Amygdala (tissue), 56 donors: ENCODE data around the gene OGDH.

Experiments used
- DNase-seq, 56 donors: peaks; one replicate each; lab custom pipeline; 2025; lab: John Stamatoyannopoulos, UW

Gene OGDH

GRCh38 chr7:44661233-44661632 is 54.8 kb downstream of the OGDH start:
- DNase-seq: no peak

GRCh38 chr7:44664780-44665461 is 58.5 kb downstream of the OGDH start:
- DNase-seq: no peak

GRCh38 chr7:44665531-44666213 is 59.2 kb downstream of the OGDH start:
- no peak for DNase-seq

DNA sequence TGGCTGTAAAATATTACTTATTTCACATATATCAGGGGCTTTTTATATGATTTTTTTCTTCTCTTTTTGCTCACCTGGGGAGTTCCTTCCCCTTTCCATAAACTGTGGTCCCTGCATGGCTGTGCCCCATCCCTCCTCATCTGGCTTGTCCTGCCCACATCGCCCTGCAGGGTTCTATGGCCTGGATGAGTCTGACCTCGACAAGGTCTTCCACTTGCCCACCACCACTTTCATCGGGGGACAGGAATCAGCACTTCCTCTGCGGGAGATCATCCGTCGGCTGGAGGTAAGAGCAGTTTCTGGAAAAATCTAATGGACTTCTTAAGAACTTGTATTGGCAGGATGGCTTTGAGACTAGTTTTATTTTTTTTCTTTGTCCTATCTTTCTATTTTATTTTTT is 60.1 kb downstream of the OGDH start:
- DNase-seq: no peak

DNA sequence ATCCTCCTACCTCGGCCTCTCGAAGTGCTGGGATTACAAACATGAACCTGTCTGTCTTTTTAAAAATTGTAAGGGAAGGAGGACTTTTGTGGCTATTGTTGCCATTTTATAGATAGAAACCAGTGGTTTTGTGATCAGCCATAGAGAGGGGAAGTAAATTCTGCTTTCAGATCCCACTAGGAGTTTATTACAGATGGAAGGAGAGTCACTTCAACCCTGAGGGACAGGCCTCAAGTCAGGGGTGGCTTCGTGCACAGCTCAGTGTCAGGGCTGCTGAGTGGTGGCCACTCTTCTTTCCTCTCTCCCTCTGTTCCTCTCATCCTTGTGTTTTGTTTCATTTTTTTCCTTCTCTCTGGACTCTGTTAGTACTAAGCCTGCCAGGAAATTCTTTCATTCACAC is 60.8 kb downstream of the OGDH start:
- DNase-seq: no peak

GRCh38 chr7:44671069-44671468 is 64.6 kb downstream of the OGDH start:
- no peak for DNase-seq

DNA sequence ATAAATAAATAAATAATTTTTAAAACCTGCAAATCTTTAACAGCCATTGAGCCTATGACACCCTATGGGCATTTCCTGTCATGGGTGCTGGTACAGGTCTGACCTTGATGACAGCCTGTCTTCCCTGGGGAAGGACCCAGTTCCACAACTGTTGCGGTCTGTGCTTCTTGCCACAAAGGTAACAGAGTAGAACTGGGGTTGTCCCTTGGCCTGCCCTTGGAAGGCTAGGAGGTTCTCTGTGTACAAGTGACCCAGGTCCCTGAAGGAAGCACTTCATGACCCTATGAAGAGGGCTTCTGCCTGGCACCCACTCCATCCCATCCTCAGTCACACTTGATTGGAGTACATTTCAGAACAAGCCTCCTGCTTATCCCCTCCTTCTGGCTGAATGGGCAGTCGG is 66.9 kb downstream of the OGDH start:
- no peak for DNase-seq

- DNase-seq: no peak
These were observed 67.3 kb downstream of the OGDH start for GRCh38 chr7:44673771-44674170.

GRCh38 chr7:44674381-44674780 is 68.0 kb downstream of the OGDH start:
- DNase-seq: no peak

DNA sequence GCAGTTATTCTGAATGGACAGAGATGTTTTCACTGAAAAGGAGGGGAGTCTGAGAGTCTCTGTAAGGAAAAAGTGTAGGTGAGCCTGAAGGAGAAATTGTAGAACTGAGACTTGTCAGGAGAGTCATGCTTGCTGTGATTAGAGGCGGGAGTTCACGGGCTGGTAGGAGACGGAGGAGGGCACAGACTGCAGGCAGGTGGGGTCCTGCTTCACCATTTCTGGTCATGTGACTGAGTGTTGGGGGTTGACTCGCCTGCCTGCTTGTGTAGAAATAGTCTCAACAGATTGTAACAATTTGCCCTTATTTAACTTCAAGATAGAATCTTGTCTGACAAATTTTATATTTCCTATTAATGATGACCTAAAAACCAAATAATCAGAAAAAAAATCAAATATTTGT is 70.3 kb downstream of the OGDH start:
- no peak for DNase-seq

GRCh38 chr7:44678101-44678470 is 71.7 kb downstream of the OGDH start:
- no peak for DNase-seq

DNA sequence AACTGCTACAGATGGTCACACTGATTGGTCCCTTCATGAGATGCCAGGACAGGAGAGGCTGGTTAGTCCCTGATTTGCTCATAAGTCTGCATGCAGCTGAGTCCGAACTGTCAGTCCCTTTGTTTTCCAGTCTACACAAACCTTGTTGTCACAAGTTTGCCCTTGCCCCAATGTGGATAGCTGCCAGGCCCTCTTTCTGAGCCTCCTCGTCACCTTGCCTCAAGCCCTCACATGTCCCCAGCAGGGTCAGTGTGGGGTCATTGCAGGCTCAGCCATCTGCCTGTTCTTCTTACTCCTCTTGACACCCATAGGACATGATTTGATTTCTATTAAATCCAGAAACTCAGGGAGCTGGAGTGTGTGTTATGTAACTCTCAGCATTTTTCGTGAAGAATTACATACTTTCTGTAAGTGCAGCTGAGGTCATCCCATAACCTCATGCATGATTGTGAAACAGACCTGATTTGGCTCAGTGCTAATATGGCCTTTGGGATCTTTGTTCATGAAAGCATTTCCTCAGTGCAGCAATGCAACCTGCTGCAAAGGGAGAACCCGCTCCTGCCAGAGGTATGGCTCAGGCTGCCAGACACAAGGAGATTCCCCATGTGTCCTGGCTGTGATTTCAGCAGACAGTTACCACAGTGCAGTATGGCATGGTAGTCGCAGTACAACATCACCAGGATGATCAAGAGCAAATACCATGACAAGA is 72.2 kb downstream of the OGDH start:
- no peak for DNase-seq

GRCh38 chr7:44681645-44682044 is 75.2 kb downstream of the OGDH start:
- DNase-seq: no peak

GRCh38 chr7:44685723-44686122 is 79.3 kb downstream of the OGDH start:
- no peak for DNase-seq

- DNase-seq: no peak
These were observed 83.0 kb downstream of the OGDH start for GRCh38 chr7:44689427-44689826.

DNA sequence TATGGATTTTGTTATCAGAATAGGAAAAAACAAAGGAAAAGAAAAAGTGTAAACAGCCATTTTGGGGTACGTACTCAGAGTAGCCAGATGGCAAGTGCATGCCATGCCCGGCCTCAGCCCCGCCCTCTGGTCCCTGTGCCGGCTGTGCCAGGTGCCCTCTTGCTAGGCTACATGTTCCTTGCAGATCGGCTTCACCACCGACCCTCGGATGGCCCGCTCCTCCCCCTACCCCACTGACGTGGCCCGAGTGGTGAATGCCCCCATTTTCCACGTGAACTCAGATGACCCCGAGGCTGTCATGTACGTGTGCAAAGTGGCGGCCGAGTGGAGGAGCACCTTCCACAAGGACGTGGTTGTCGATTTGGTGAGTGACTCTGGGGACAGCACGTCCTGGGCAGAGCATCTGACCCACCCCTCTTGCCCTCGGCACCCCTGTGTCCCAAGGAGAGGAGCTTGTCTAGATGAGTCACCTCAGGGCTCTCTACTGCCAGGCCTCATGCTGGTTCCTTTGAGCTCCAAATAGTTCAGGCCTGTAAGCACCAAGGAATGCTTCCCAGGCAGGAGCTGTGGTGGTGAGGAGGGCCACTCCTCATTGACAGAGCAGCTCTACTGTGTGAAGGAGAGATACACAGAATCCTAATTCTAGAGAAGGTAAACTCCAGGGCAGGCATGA is 87.3 kb downstream of the OGDH start:
- no peak for DNase-seq

DNA sequence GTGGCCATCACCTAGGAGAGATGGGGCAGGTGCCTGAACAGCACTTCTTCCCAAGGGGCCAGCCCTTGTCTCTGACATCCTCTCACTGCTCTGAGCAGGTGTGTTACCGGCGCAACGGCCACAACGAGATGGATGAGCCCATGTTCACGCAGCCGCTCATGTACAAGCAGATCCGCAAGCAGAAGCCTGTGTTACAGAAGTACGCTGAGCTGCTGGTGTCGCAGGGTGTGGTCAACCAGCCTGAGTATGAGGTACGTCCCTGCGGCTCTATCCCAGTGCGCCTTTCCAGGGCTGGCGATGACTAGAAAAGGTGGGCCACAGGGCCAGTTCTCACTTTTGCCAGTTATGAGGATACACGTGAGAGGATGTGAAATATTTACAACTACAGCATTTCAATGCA is 87.9 kb downstream of the OGDH start:
- no peak for DNase-seq

- DNase-seq: no peak
These were observed 88.3 kb downstream of the OGDH start for GRCh38 chr7:44694766-44695165.

DNA sequence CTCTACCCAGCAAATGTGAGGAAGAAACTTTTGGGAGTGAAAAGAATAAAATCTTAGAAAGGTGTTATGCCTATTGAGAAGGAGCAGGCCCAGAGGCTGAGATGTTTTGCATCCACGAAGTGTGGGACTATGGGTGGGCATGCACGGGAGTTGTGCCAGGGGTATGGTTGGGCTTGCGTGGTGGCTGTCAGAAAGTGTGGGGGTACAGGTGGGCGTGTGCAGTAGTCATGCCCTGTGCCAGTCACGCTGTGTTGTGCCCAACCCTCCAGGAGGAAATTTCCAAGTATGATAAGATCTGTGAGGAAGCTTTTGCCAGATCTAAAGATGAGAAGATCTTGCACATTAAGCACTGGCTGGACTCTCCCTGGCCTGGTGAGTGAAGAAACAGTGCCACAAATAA is 89.3 kb downstream of the OGDH start:
- no peak for DNase-seq

DNA sequence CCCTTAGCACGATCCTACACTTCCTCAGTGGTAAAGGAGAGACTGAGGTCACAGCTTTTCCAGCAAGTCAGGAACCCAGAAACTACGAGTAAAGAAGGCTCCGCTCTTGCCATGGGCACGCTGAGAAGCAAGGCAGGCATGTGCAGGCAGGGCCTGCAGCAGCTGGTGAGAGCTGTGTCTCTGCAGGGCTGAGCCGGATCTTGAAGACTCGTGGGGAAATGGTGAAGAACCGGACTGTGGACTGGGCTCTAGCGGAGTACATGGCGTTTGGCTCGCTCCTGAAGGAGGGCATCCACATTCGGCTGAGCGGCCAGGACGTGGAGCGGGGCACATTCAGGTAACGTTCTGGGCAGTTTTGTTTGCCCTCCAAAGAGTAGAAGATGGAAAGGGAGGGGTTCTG is 90.3 kb downstream of the OGDH start:
- DNase-seq: no peak
